GM12872 (cell line): ENCODE results near the gene PAM.

Source experiments
- TF ChIP-seq, protein P1 (sequence below): IDR thresholded peaks from 3 replicates; pipeline ENCODE4 v1.5.1; 2011; ENCODE audit warnings: low read depth, mild to moderate bottlenecking, low read length, moderate library complexity; ENCODE audit not compliant: insufficient read depth

The PAM gene

GRCh38 chr5:102975457-102976182 lies 220.5 kb downstream of the PAM start:
- TF ChIP-seq, protein P1, sequence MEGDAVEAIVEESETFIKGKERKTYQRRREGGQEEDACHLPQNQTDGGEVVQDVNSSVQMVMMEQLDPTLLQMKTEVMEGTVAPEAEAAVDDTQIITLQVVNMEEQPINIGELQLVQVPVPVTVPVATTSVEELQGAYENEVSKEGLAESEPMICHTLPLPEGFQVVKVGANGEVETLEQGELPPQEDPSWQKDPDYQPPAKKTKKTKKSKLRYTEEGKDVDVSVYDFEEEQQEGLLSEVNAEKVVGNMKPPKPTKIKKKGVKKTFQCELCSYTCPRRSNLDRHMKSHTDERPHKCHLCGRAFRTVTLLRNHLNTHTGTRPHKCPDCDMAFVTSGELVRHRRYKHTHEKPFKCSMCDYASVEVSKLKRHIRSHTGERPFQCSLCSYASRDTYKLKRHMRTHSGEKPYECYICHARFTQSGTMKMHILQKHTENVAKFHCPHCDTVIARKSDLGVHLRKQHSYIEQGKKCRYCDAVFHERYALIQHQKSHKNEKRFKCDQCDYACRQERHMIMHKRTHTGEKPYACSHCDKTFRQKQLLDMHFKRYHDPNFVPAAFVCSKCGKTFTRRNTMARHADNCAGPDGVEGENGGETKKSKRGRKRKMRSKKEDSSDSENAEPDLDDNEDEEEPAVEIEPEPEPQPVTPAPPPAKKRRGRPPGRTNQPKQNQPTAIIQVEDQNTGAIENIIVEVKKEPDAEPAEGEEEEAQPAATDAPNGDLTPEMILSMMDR: no peak

DNA sequence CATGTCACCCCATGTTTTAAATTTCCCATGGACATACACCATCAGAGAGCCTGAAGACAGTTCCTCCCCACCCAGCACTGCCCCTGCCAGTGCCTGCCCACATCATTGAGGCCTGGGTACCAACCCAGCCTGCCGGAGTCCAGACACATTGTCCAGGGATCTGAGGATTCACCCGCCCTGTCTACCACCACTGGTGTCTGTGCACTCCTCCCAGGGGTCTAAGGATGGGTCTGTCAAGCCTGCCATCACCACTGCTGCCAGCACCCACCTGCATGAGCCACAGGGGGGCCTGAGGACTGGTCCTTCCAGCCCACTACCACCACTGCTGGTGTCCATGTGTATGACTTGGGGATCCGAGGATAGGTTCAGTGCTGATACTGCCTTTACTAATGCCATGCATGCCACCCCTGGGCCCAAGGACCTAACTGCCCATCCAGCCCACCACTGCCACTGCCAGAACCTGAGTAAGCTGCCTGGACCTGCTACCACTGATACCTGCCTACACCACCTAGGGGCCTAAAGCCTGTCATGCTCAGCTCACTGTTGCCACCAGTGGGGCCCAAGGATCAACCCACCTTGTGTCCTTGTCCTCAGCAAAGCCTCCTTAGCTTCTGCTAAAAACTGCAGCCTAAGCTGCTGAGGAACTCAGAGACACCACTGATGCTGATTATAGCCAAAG lies 227.0 kb downstream of the PAM start:
- TF ChIP-seq, protein P1: no peak

DNA sequence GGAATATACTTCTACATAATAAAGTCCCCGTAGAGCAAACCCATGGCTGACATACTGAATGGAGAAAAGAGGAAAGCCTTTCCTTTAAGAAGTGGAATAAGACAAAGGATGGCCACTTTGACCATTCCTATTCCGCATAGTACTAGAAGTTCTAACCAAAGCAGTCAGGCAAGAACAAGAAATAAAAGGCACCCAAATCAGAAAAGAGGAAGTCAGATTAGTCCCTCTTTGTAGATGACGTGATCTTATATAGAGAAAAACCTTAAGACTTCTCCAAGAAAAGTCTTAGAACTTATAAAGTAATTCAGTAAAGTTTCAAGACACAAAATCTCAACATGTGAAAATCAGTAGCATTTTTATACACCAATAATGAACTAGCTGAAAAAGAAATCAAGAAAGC lies 231.0 kb downstream of the PAM start:
- TF ChIP-seq, protein P1: no peak

DNA sequence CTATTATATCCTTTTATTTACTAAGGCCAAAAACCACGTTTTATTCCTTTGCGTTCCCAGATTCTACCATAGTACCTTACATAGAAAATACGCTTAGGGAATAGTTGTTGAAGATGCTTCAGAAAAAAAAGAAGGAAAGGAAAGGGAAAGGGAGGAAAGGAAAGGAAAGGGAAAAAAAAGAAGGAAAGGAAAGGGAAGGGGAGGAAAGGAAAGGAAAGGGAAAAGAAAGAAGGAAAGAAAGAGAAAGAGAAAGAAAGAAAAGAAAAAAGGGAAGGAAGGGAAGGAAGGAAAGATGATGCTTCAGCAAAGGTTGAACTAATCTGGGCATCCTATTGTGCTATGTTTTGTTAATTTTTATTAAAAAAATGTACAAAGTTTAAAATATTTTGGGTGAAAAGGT lies 233.4 kb downstream of the PAM start:
- TF ChIP-seq, protein P1: no peak

- TF ChIP-seq, protein P1: no peak
These were observed 236.7 kb downstream of the PAM start for GRCh38 chr5:102991802-102992201.

DNA sequence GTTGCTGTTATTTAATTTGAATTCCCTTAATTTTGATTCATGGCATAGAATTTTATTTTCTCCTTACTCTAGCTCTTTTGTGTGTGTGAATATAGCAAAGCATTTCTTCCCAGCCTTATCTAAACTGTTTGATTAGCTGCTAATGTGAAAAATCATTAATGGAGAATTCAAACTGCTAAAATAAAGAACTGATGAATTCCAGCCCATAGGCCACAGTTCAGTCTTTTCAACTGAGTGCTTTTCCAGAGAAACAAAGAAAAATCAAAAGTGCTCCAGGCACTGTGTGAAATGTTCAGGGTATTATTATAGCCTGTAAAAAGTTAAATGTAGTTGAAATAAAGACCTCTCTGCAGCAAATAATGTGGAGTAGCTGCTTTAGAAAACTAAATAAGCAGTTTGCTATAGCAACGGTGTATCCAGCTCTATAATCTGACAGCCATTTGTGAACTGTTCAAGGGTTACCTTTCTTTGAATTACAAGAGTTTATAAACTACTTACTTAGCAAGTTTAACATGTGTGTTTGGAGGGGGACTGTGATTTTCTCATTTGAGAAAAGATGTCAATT lies 241.0 kb downstream of the PAM start:
- TF ChIP-seq, protein P1: no peak

GRCh38 chr5:102998224-102998623 lies 243.1 kb downstream of the PAM start:
- TF ChIP-seq, protein P1: no peak
